H9 (cell line): Measurements from ENCODE around the gene ZSWIM6. TPM values are rescaled to one million over a fixed set of nuclear protein-coding genes. Genes with fewer than 3 reads are reported as not detected.

Source experiments
- DNase-seq: peaks from one replicate; pipeline ENCODE4 v3.0.0-alpha.2; 2017
- H2AFZ ChIP-seq: one replicate; pipeline ENCODE4 v1.6.1; 2013; ENCODE audit warnings: mild to moderate bottlenecking, low read length, control low read depth, moderate library complexity
- H2AK5ac ChIP-seq: 2 replicates; pipeline ENCODE4 v1.6.1; 2013; ENCODE audit warnings: low read length, control low read depth, mixed read lengths; ENCODE audit not compliant: insufficient read length
- H2BK120ac ChIP-seq: one replicate; pipeline ENCODE4 v1.6.1; 2013; ENCODE audit warnings: low read depth, mild to moderate bottlenecking, low read length, control low read depth, inconsistent platforms; ENCODE audit not compliant: poor library complexity, severe bottlenecking
- H2BK12ac ChIP-seq: 2 replicates; pipeline ENCODE4 v1.6.1; 2013; ENCODE audit warnings: low read length, control low read depth, mixed read lengths, low read depth; ENCODE audit not compliant: insufficient read length
- H2BK15ac ChIP-seq: 2 replicates; pipeline ENCODE4 v1.6.1; 2013; ENCODE audit warnings: low read depth, low read length, control low read depth
- H2BK20ac ChIP-seq: one replicate; pipeline ENCODE4 v1.6.1; 2013; ENCODE audit warnings: low read depth, mild to moderate bottlenecking, low read length, control low read depth, inconsistent platforms; ENCODE audit not compliant: poor library complexity, severe bottlenecking
- H2BK5ac ChIP-seq: 2 replicates; pipeline ENCODE4 v1.6.1; 2013; ENCODE audit warnings: low read length, control low read depth, mixed read lengths; ENCODE audit not compliant: insufficient read length
- H3K14ac ChIP-seq: 2 replicates; pipeline ENCODE4 v1.6.1; 2013; ENCODE audit warnings: low read length, control low read depth; ENCODE audit not compliant: insufficient read depth
- H3K18ac ChIP-seq: 2 replicates; pipeline ENCODE4 v1.6.1; 2013; ENCODE audit warnings: low read depth, mild to moderate bottlenecking, mixed read lengths, low read length, control low read depth; ENCODE audit not compliant: insufficient read length
- H3K23ac ChIP-seq: 2 replicates; pipeline ENCODE4 v1.6.1; 2013; ENCODE audit warnings: low read length, control low read depth, mixed read lengths, low read depth; ENCODE audit not compliant: insufficient read length
- H3K23me2 ChIP-seq: 2 replicates; pipeline ENCODE4 v1.6.1; 2013; ENCODE audit warnings: low read depth, mild to moderate bottlenecking, mixed read lengths, low read length, control low read depth; ENCODE audit not compliant: insufficient read length, poor library complexity, severe bottlenecking
- H3K27ac ChIP-seq: 2 replicates; pipeline ENCODE4 v1.5.1; 2013; ENCODE audit warnings: low read length, control low read depth, mixed read lengths, low read depth; ENCODE audit not compliant: insufficient read length
- H3K27me3 ChIP-seq: 2 replicates; pipeline ENCODE4 v1.6.1; 2013; ENCODE audit warnings: low read length, control low read depth, inconsistent platforms; ENCODE audit not compliant: insufficient read depth
- H3K4ac ChIP-seq: 2 replicates; pipeline ENCODE4 v1.6.1; 2013; ENCODE audit warnings: low read depth, mild to moderate bottlenecking, control low read depth, inconsistent platforms, low read length, moderate library complexity
- H3K4me1 ChIP-seq: 2 replicates; pipeline ENCODE4 v1.6.1; 2013; ENCODE audit warnings: low read length, control low read depth, inconsistent platforms; ENCODE audit not compliant: insufficient read depth
- H3K4me2 ChIP-seq: 2 replicates; pipeline ENCODE4 v1.6.1; 2013; ENCODE audit warnings: low read length, control low read depth, mixed read lengths; ENCODE audit not compliant: insufficient read length, insufficient read depth
- H3K56ac ChIP-seq: 2 replicates; pipeline ENCODE4 v1.6.1; 2013; ENCODE audit warnings: low read depth, mild to moderate bottlenecking, mixed read lengths, low read length, control low read depth; ENCODE audit not compliant: insufficient read length
- H3K79me1 ChIP-seq: 2 replicates; pipeline ENCODE4 v1.6.1; 2013; ENCODE audit warnings: low read depth, mild to moderate bottlenecking, moderate library complexity, low read length, control low read depth, inconsistent platforms; ENCODE audit not compliant: insufficient read depth, poor library complexity, severe bottlenecking
- H3K79me2 ChIP-seq: 2 replicates; pipeline ENCODE4 v1.6.1; 2013; ENCODE audit warnings: low read length, control low read depth, inconsistent platforms; ENCODE audit not compliant: insufficient read depth
- H3K9ac ChIP-seq: 2 replicates; pipeline ENCODE4 v1.6.1; 2013; ENCODE audit warnings: low read length, control low read depth, mixed read lengths; ENCODE audit not compliant: insufficient read length; ENCODE audit errors: extremely low read depth
- H3K9me3 ChIP-seq: one replicate; pipeline ENCODE4 v1.6.1; 2013; ENCODE audit warnings: low read depth, low read length, inconsistent platforms; ENCODE audit not compliant: control insufficient read depth
- H3T11ph ChIP-seq: one replicate; pipeline ENCODE4 v1.6.1; 2013; ENCODE audit warnings: mild to moderate bottlenecking, low read length, control low read depth, inconsistent platforms
- H4K20me1 ChIP-seq: one replicate; pipeline ENCODE4 v1.6.1; 2013; ENCODE audit not compliant: control insufficient read depth, insufficient read length, insufficient read depth
- H4K5ac ChIP-seq: 2 replicates; pipeline ENCODE4 v1.6.1; 2013; ENCODE audit warnings: low read depth, mild to moderate bottlenecking, mixed read lengths, low read length, control low read depth; ENCODE audit not compliant: insufficient read length
- H4K8ac ChIP-seq: replicated peaks from 2 replicates; pipeline ENCODE4 v1.6.1; 2013; ENCODE audit warnings: low read length, control low read depth, mixed read lengths, low read depth; ENCODE audit not compliant: insufficient read length
- H4K91ac ChIP-seq: 2 replicates; pipeline ENCODE4 v1.6.1; 2013; ENCODE audit warnings: low read depth, mild to moderate bottlenecking, moderate library complexity, mixed read lengths, low read length, control low read depth; ENCODE audit not compliant: insufficient read length
- H3K27ac Mint-ChIP-seq, 3 experiments: 2 replicates in 2 of 3; 3 replicates in 1 of 3; pipeline ENCODE4 v1.8.0; 2020 to 2021; ENCODE audit warnings: mixed read lengths in 3 of 3, mild to moderate bottlenecking in 1 of 3, moderate library complexity in 1 of 3
- H3K27me3 Mint-ChIP-seq: 2 replicates; pipeline ENCODE4 v1.8.0; 2021; ENCODE audit warnings: low read depth, mild to moderate bottlenecking, moderate library complexity, mixed read lengths
- H3K36me3 Mint-ChIP-seq, 3 experiments: 2 replicates in 2 of 3; 3 replicates in 1 of 3; pipeline ENCODE4 v1.8.0; 2020 to 2021; ENCODE audit warnings: low read depth in 3 of 3, mixed read lengths in 3 of 3; ENCODE audit not compliant: insufficient read depth in 1 of 3
- H3K4me1 Mint-ChIP-seq, 2 experiments: 2 replicates each; pipeline ENCODE4 v1.8.0; 2020; ENCODE audit warnings: mixed read lengths in 2 of 2
- H3K4me3 Mint-ChIP-seq, 2 experiments: 2 replicates in 1 of 2; 3 replicates in 1 of 2; pipeline ENCODE4 v1.8.0; 2020 to 2021; ENCODE audit warnings: mild to moderate bottlenecking in 2 of 2, mixed read lengths in 2 of 2, moderate library complexity in 1 of 2
- H3K9me3 Mint-ChIP-seq, 2 experiments: 2 replicates in 1 of 2; 3 replicates in 1 of 2; pipeline ENCODE4 v1.8.0; 2020; ENCODE audit warnings: mild to moderate bottlenecking in 2 of 2, mixed read lengths in 2 of 2, moderate library complexity in 1 of 2
- WGBS: extraction: QIAGEN DNeasy Blood & Tissue Kit; methylation state at CpG from one replicate; pipeline ENCODE4 v1.1.7; 2013; ENCODE audit warnings: missing lambda C conversion rate, low lambda C conversion rate, mixed read lengths; ENCODE audit not compliant: insufficient read length; ENCODE audit errors: extremely low coverage; 5-methylcytosine and 5-hydroxymethylcytosine counted together
- total RNA-seq: library from RNA; stranded (reverse); gene quantifications from 2 replicates; pipeline ENCODE4 v1.2.1, GENCODE V29; 2021
- TF ChIP-seq, protein P1 (sequence below): fragments of 200-600 bp; sonication (generic); conservative IDR thresholded peaks from 3 replicates; pipeline ENCODE4 v1.8.0; 2021; ENCODE audit warnings: antibody characterized with exemption, mild to moderate bottlenecking

The ZSWIM6 gene
- total RNA-seq, 1 experiment from 2014 or later: 11.5 TPM

- no peak overlapping the region for H3K4ac ChIP-seq
- no peak overlapping the region for H3T11ph ChIP-seq
- no peak overlapping the region for H4K8ac ChIP-seq
- no peak overlapping the region for H3K9ac ChIP-seq
- H2BK12ac ChIP-seq: no peak overlapping the region
- no peak overlapping the region for H3K18ac ChIP-seq
- H3K4me1 ChIP-seq: peaks cover 3% of the 10 kb centered on the region; the same call in 1 of the 2 replicates
- H4K20me1 ChIP-seq: no peaks in the 10 kb centered on the region
- TF ChIP-seq, protein P1, sequence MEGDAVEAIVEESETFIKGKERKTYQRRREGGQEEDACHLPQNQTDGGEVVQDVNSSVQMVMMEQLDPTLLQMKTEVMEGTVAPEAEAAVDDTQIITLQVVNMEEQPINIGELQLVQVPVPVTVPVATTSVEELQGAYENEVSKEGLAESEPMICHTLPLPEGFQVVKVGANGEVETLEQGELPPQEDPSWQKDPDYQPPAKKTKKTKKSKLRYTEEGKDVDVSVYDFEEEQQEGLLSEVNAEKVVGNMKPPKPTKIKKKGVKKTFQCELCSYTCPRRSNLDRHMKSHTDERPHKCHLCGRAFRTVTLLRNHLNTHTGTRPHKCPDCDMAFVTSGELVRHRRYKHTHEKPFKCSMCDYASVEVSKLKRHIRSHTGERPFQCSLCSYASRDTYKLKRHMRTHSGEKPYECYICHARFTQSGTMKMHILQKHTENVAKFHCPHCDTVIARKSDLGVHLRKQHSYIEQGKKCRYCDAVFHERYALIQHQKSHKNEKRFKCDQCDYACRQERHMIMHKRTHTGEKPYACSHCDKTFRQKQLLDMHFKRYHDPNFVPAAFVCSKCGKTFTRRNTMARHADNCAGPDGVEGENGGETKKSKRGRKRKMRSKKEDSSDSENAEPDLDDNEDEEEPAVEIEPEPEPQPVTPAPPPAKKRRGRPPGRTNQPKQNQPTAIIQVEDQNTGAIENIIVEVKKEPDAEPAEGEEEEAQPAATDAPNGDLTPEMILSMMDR: no peak
- no peak overlapping the region for H4K5ac ChIP-seq
- H3K27ac ChIP-seq: no peak overlapping the region
- no peak overlapping the region for H2BK120ac ChIP-seq
- no peak overlapping the region for H2BK20ac ChIP-seq
- peaks cover 8 to 10% of the 10 kb centered on the region in 2 experiments for H3K4me1 Mint-ChIP-seq
- H3K14ac ChIP-seq: no peak overlapping the region
- H3K23me2 ChIP-seq: no peaks in the 10 kb centered on the region
- no peak overlapping the region for H3K27ac Mint-ChIP-seq
- H3K79me1 ChIP-seq: no peaks in the 10 kb centered on the region
- H2AFZ ChIP-seq: no peak overlapping the region
- H2AK5ac ChIP-seq: no peak overlapping the region
- WGBS: no CpG with 5 or more reads among the region's 3 CpGs
- no peak overlapping the region for H2BK5ac ChIP-seq
- no peak overlapping the region for H3K23ac ChIP-seq
- H2BK15ac ChIP-seq: no peak overlapping the region
- no peak for DNase-seq
- peaks cover 48% of the 10 kb centered on the region for H3K27me3 Mint-ChIP-seq
- no peaks in the 10 kb centered on the region for H3K9me3 ChIP-seq
- no peak overlapping the region for H4K91ac ChIP-seq
- no peak overlapping the region for H3K4me3 Mint-ChIP-seq
- H3K56ac ChIP-seq: no peak overlapping the region
- H3K79me2 ChIP-seq: no peaks in the 10 kb centered on the region
- no peak overlapping the region for H3K4me2 ChIP-seq
- no peaks in the 10 kb centered on the region for H3K27me3 ChIP-seq
- no peaks in the 10 kb centered on the region for H3K36me3 Mint-ChIP-seq
- no peaks in the 10 kb centered on the region for H3K9me3 Mint-ChIP-seq
These were observed 13.7 kb upstream of the ZSWIM6 start for GRCh38 chr5:61318376-61318775.
